ENCODE measurements around the gene NOTCH1. TPM values are rescaled to one million over a fixed set of nuclear protein-coding genes. Genes with fewer than 3 reads are reported as not detected.

NOTCH1 gene
- total RNA-seq, 1 experiment from 2014 or later: 95.6 TPM

- no peaks in the 10 kb centered on the region for H3K27me3 Mint-ChIP-seq (ENCODE audit: low read depth)
- CTCF ChIA-PET: no interaction called here
- ATAC-seq (no peak), DNase-seq (ENCODE audit: low spot score) (no peak)
- POLR2A ChIA-PET: no interaction called here
- H3K9me3 Mint-ChIP-seq: no peaks in the 10 kb centered on the region
- TF ChIP-seq E2F5 (CRISPR knock-in tag; IDR thresholded peaks at IDR 0.05) (no peak), MAX (CRISPR knock-in tag; IDR thresholded peaks at IDR 0.05) (no peak), IRF2 (CRISPR knock-in tag; IDR thresholded peaks at IDR 0.05; ENCODE audit: borderline replicate concordance, low read depth) (no peak), MXD4 (CRISPR knock-in tag; IDR thresholded peaks at IDR 0.05; ENCODE audit: borderline replicate concordance) (no peak), ZBTB21 (CRISPR knock-in tag; IDR thresholded peaks at IDR 0.05; ENCODE audit: borderline replicate concordance) (no peak), MYBL2 (CRISPR knock-in tag; IDR thresholded peaks at IDR 0.05) (no peak), ZNF138 (CRISPR knock-in tag; conservative IDR thresholded peaks at IDR 0.05) (no peak), ZMAT4 (CRISPR knock-in tag; IDR thresholded peaks at IDR 0.05) (no peak), ATF2 (CRISPR knock-in tag; IDR thresholded peaks at IDR 0.05; ENCODE audit: borderline replicate concordance, low read depth) (no peak), SOX15 (CRISPR knock-in tag; IDR thresholded peaks at IDR 0.05) (no peak), OVOL2 (CRISPR knock-in tag; IDR thresholded peaks at IDR 0.05; ENCODE audit: borderline replicate concordance) (no peak)
- H3K4me1 Mint-ChIP-seq: no peaks in the 10 kb centered on the region
- peaks cover 26% of the 10 kb centered on the region for H3K36me3 Mint-ChIP-seq
- H3K4me3 Mint-ChIP-seq: no peak overlapping the region
- no peak overlapping the region for H3K27ac Mint-ChIP-seq
Observed at GRCh38 chr9:136497916-136498695, 47.7 kb downstream of the NOTCH1 start.

- H3K4me1 Mint-ChIP-seq: no peaks in the 10 kb centered on the region
Observed at GRCh38 chr9:136496801-136497620, 48.8 kb downstream of the NOTCH1 start.

More at GRCh38 chr9:136496801-136497620, 48.8 kb downstream of the NOTCH1 start:
- no peak for TF ChIP-seq ZSCAN18 (CRISPR knock-in tag; IDR thresholded peaks at IDR 0.05)
- TF ChIP-seq TEAD4 (CRISPR knock-in tag; IDR thresholded peaks at IDR 0.05): no peak
- no peak for TF ChIP-seq NR1H2 (CRISPR knock-in tag; IDR thresholded peaks at IDR 0.05)
- TF ChIP-seq TP53 (CRISPR knock-in tag; IDR thresholded peaks at IDR 0.05): no peak
- no peak for TF ChIP-seq ZNF138 (CRISPR knock-in tag; conservative IDR thresholded peaks at IDR 0.05)
- TF ChIP-seq SP1 (CRISPR knock-in tag; conservative IDR thresholded peaks at IDR 0.05): no peak
- TF ChIP-seq ETV6 (CRISPR knock-in tag; IDR thresholded peaks at IDR 0.05): no peak
- no peak for TF ChIP-seq ATF1 (CRISPR knock-in tag; IDR thresholded peaks at IDR 0.05)
- no peak for TF ChIP-seq STAT6 (CRISPR knock-in tag; conservative IDR thresholded peaks at IDR 0.05; ENCODE audit: low read depth)
- no peak for TF ChIP-seq E2F5 (CRISPR knock-in tag; IDR thresholded peaks at IDR 0.05)
- TF ChIP-seq GRHL2 (CRISPR knock-in tag; IDR thresholded peaks at IDR 0.05; ENCODE audit: insufficient replicate concordance, severe bottlenecking): no peak
- TF ChIP-seq NR2C2 (CRISPR knock-in tag; IDR thresholded peaks at IDR 0.05): no peak
- TF ChIP-seq OVOL2 (CRISPR knock-in tag; IDR thresholded peaks at IDR 0.05; ENCODE audit: borderline replicate concordance): no peak
- TF ChIP-seq NFE2L1 (CRISPR knock-in tag; IDR thresholded peaks at IDR 0.05): no peak
- TF ChIP-seq NFATC4 (CRISPR knock-in tag; IDR thresholded peaks at IDR 0.05): no peak
- no peaks in the 10 kb centered on the region for H3K27me3 Mint-ChIP-seq (ENCODE audit: low read depth)
- ChIA-PET POLR2A (interaction anchor here (1.4 kb wide), 1 partner anchor 60 kb away, joined by 3 read pairs; no protein-coding TSS in a partner anchor), CTCF (no interaction called here)
- DNase-seq (ENCODE audit: low spot score) (no peak), ATAC-seq (no peak)
- H3K9me3 Mint-ChIP-seq: peaks cover 3% of the 10 kb centered on the region; the same call in 1 of the 2 replicates
- H3K27ac Mint-ChIP-seq: no peak overlapping the region
- H3K4me3 Mint-ChIP-seq: no peak overlapping the region
- H3K36me3 Mint-ChIP-seq: peaks cover 20% of the 10 kb centered on the region

Measured in WTC11 (cell line).